Measurements from ENCODE around the gene GLRX. TPM values are rescaled to one million over a fixed set of nuclear protein-coding genes. Genes with fewer than 3 reads are reported as not detected.

The GLRX gene
- total and polyA plus RNA-seq, 2 of the 13 experiments (the other 11 are each of a cell fraction or from before 2014, with no cell fraction given) = 63.8 to 499 TPM

DNA sequence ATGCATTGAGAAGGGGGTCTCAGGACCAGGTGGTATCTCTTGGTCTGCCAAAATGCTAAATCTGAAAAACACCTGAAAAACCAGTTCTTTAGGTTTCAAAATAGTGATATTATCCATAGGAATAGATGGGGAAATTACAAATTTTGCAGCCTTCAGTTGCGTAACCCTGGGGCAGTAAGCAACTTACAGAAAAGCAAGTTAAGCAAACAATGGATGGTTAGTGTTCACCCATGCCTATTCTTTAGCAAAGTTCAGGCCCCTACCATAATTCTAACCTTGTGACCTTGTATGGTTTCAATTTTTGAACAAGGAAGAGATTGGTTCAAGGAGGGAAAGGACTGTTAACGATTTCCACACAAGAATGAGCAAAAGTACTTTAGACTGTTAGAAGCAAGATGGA is 24.5 kb downstream of the GLRX start:
- H3K27me3 ChIP-seq (ENCODE audit: control insufficient read depth in 1 of 2, insufficient read depth in 2 of 2, low read length in 2 of 2) = no peaks in the 10 kb centered on the region
- POLR2A ChIA-PET = no interaction called here
- intact Hi-C loops (cut with micrococcal nuclease; ENCODE audit: unreplicated experiment) = no loop called here
- TF ChIP-seq, protein P1, sequence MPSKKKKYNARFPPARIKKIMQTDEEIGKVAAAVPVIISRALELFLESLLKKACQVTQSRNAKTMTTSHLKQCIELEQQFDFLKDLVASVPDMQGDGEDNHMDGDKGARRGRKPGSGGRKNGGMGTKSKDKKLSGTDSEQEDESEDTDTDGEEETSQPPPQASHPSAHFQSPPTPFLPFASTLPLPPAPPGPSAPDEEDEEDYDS (CRISPR knock-in tag; IDR thresholded peaks at IDR 0.05) = no peak
- TF ChIP-seq REPIN1 (CRISPR knock-in tag; IDR thresholded peaks at IDR 0.05; ENCODE audit: borderline replicate concordance, low read depth) (no peak), EHMT2 (IDR thresholded peaks at IDR 0.05; ENCODE audit: borderline replicate concordance, low read depth, low read length) (0 out of 2 replicates have a peak, but pooled peaks have one; percentile 22), SSRP1 (CRISPR knock-in tag; IDR thresholded peaks at IDR 0.05) (no peak), POGZ (CRISPR knock-in tag; IDR thresholded peaks at IDR 0.05) (peak; percentile 63), GABPA (IDR thresholded peaks at IDR 0.05; ENCODE audit: low read depth, low read length) (no peak), GABPA (CRISPR knock-in tag; IDR thresholded peaks at IDR 0.05; ENCODE audit: low read depth) (no peak), TOPORS (CRISPR knock-in tag; IDR thresholded peaks at IDR 0.05) (no peak), ZMYM4 (CRISPR knock-in tag; IDR thresholded peaks at IDR 0.05) (peak; percentile 34; the same call in 1 of the 2 replicates), RNF2 (conservative IDR thresholded peaks at IDR 0.05; ENCODE audit: low read depth) (no peak), KAT7 (CRISPR knock-in tag; IDR thresholded peaks at IDR 0.05; ENCODE audit: borderline replicate concordance) (no peak), NCOA2 (CRISPR knock-in tag; IDR thresholded peaks at IDR 0.05) (no peak), ZNF644 (CRISPR knock-in tag; IDR thresholded peaks at IDR 0.05; ENCODE audit: low read depth) (peak; percentile 54; the same call in 1 of the 2 replicates), SRSF4 (IDR thresholded peaks at IDR 0.05; ENCODE audit: low read depth, low read length, poor library complexity, severe bottlenecking) (no peak), GATAD2A (CRISPR knock-in tag; IDR thresholded peaks at IDR 0.05) (peak; percentile 39; the same call in 1 of the 2 replicates), HNF4A (CRISPR knock-in tag; IDR thresholded peaks at IDR 0.05) (peak; percentile 33; the same call in 1 of the 2 replicates), ZNF331 (CRISPR knock-in tag; IDR thresholded peaks at IDR 0.05) (0 out of 2 replicates have a peak, but pooled peaks have one; percentile 20), HMG20A (CRISPR knock-in tag; IDR thresholded peaks at IDR 0.05; ENCODE audit: borderline replicate concordance) (0 out of 2 replicates have a peak, but pooled peaks have one; percentile 28)
- TF ChIP-seq, protein P2, sequence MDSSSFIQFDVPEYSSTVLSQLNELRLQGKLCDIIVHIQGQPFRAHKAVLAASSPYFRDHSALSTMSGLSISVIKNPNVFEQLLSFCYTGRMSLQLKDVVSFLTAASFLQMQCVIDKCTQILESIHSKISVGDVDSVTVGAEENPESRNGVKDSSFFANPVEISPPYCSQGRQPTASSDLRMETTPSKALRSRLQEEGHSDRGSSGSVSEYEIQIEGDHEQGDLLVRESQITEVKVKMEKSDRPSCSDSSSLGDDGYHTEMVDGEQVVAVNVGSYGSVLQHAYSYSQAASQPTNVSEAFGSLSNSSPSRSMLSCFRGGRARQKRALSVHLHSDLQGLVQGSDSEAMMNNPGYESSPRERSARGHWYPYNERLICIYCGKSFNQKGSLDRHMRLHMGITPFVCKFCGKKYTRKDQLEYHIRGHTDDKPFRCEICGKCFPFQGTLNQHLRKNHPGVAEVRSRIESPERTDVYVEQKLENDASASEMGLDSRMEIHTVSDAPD (CRISPR knock-in tag; IDR thresholded peaks at IDR 0.05) = 0 out of 2 replicates have a peak, but pooled peaks have one; percentile 27
- TF ChIP-seq, protein P3, sequence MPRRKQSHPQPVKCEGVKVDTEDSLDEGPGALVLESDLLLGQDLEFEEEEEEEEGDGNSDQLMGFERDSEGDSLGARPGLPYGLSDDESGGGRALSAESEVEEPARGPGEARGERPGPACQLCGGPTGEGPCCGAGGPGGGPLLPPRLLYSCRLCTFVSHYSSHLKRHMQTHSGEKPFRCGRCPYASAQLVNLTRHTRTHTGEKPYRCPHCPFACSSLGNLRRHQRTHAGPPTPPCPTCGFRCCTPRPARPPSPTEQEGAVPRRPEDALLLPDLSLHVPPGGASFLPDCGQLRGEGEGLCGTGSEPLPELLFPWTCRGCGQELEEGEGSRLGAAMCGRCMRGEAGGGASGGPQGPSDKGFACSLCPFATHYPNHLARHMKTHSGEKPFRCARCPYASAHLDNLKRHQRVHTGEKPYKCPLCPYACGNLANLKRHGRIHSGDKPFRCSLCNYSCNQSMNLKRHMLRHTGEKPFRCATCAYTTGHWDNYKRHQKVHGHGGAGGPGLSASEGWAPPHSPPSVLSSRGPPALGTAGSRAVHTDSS (CRISPR knock-in tag; conservative IDR thresholded peaks at IDR 0.05) = no peak
- TF ChIP-seq, protein P4, sequence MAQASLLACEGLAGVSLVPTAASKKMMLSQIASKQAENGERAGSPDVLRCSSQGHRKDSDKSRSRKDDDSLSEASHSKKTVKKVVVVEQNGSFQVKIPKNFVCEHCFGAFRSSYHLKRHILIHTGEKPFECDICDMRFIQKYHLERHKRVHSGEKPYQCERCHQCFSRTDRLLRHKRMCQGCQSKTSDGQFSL (CRISPR knock-in tag; IDR thresholded peaks at IDR 0.05) = no peak
- TF ChIP-seq, protein P5, sequence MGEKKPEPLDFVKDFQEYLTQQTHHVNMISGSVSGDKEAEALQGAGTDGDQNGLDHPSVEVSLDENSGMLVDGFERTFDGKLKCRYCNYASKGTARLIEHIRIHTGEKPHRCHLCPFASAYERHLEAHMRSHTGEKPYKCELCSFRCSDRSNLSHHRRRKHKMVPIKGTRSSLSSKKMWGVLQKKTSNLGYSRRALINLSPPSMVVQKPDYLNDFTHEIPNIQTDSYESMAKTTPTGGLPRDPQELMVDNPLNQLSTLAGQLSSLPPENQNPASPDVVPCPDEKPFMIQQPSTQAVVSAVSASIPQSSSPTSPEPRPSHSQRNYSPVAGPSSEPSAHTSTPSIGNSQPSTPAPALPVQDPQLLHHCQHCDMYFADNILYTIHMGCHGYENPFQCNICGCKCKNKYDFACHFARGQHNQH (CRISPR knock-in tag; IDR thresholded peaks at IDR 0.05) = no peak

More for the DNA sequence above, 24.5 kb downstream of the GLRX start:
- CTCF ChIA-PET (ENCODE audit: low intra/inter-chr PET ratio, low total read pairs) = no interaction called here
- Histone ChIP-seq H3K9me3 (ENCODE audit: low read length) (no peaks in the 10 kb centered on the region), H3K4me3 (replicated peaks in 1 of 3; ENCODE audit: insufficient read depth in 1 of 3, low read depth in 2 of 3, low read length in 3 of 3) (no peak overlapping the region), H2AFZ (ENCODE audit: low read length) (no peak overlapping the region), H3K36me3 (replicated peaks in 1 of 2; ENCODE audit: control insufficient read depth in 1 of 2, insufficient read depth in 2 of 2, low read length in 2 of 2) (peaks cover 3 to 4% of the 10 kb centered on the region in 2 experiments; a peak in 4 of 5 replicates), H3K9ac (ENCODE audit: insufficient read depth, low read depth, low read length) (no peak overlapping the region), H3K4me1 (ENCODE audit: insufficient read depth, low read length) (peaks cover 56% of the 10 kb centered on the region), H4K20me1 (ENCODE audit: insufficient read depth, low read length) (no peaks in the 10 kb centered on the region), H3K79me2 (ENCODE audit: insufficient read depth, low read length) (no peaks in the 10 kb centered on the region), H3K27ac (ENCODE audit: extremely low read length, insufficient read depth, low read length) (no peak overlapping the region), H3K4me2 (ENCODE audit: low read depth, low read length) (no peak overlapping the region)
- 55% methylated on average over 2 of the region's 2 CpGs for WGBS (ENCODE audit: low lambda C conversion rate)
- BruUV-seq (replicated peaks) = no TSS peak
- peak; percentile 56 for FAIRE-seq
- in situ Hi-C loops (cut with HindIII; ENCODE audit: extremely low pct_ligation_motif_present, low pct_unique_long_range_greater_than_20kb) = no loop called here
- ATAC-seq = no peak
- DNase-seq (ENCODE audit: low spot score) = peak; percentile 23

Data from HepG2 (cell line).